ENCODE data around the gene SFRP2. TPM values are rescaled to one million over a fixed set of nuclear protein-coding genes. Genes with fewer than 3 reads are reported as not detected.

Gene SFRP2
- total and polyA plus RNA-seq, 12 donors, result 0.30 to 5.2 (median 0.77) TPM; not detected in 5

- DNase-seq (no peak), ATAC-seq (no peak)
- TF ChIP-seq CTCF (IDR thresholded peaks at IDR 0.05), result no peak
- no peaks in the 10 kb centered on the region for H3K9me3 ChIP-seq
- H3K27ac ChIP-seq, result no peak overlapping the region
- intact Hi-C loops (cut with DNase I), result loop anchor here in 6 of 10 donors (5.0 to 10.0 kb wide), 5 partner anchors 225 to 715 kb away; no protein-coding TSS in a partner anchor
- 41 to 52% methylated on average over 28 of the region's 28 CpGs for WGBS, 2 donors
- H3K27me3 ChIP-seq, result peaks cover 39 to 100% (median 96%) of the 10 kb centered on the region in 7 donors
- H3K36me3 ChIP-seq, result no peaks in the 10 kb centered on the region
- peaks cover 4 to 44% (median 32%) of the 10 kb centered on the region in 9 donors for H3K4me1 ChIP-seq
- no peak overlapping the region for H3K4me3 ChIP-seq
Measured at GRCh38 chr4:153789741-153790499, 1.0 kb upstream of the SFRP2 start.

GRCh38 chr4:153788051-153788412 lies 851 bp downstream of the SFRP2 start:
- ATAC-seq (no peak), DNase-seq (no peak)
- intact Hi-C loops (cut with DNase I), result loop anchor here in 5 of 10 donors (5.0 to 10.0 kb wide), 3 partner anchors 229 to 717 kb away; no protein-coding TSS in a partner anchor
- H3K4me1 ChIP-seq, result peaks cover 4 to 44% (median 32%) of the 10 kb centered on the region in 9 donors
- no peaks in the 10 kb centered on the region for H3K36me3 ChIP-seq
- H3K27me3 ChIP-seq, result peaks cover 38 to 100% (median 93%) of the 10 kb centered on the region in 7 donors
- no peak overlapping the region for H3K4me3 ChIP-seq
- TF ChIP-seq CTCF (IDR thresholded peaks at IDR 0.05), result no peak
- no peak overlapping the region for H3K27ac ChIP-seq
- WGBS, 2 donors, result 9 to 12% methylated on average over 15 of the region's 15 CpGs
- no peaks in the 10 kb centered on the region for H3K9me3 ChIP-seq

GRCh38 chr4:153787575-153787974 lies 1.3 kb downstream of the SFRP2 start:
- DNase-seq, result no peak
- no peak for TF ChIP-seq CTCF (IDR thresholded peaks at IDR 0.05)
- Histone ChIP-seq H3K27ac (no peak overlapping the region), H3K4me1 (peaks cover 4 to 40% (median 32%) of the 10 kb centered on the region in 9 donors), H3K27me3 (peaks cover 33 to 100% (median 92%) of the 10 kb centered on the region in 7 donors), H3K9me3 (no peaks in the 10 kb centered on the region), H3K36me3 (no peaks in the 10 kb centered on the region), H3K4me3 (no peak overlapping the region)
- intact Hi-C loops (cut with DNase I), result loop anchor here in 5 of 10 donors (5.0 to 10.0 kb wide), 3 partner anchors 230 to 717 kb away; no protein-coding TSS in a partner anchor
- WGBS, 2 donors, result 37 to 56% methylated on average over 5 of the region's 5 CpGs
- no peak for ATAC-seq

GRCh38 chr4:153787061-153787560 lies 1.8 kb downstream of the SFRP2 start:
- Histone ChIP-seq H3K27me3 (peaks cover 31 to 100% (median 91%) of the 10 kb centered on the region in 7 donors), H3K27ac (no peak overlapping the region), H3K4me1 (peaks cover 4 to 35% (median 27%) of the 10 kb centered on the region in 9 donors), H3K36me3 (no peaks in the 10 kb centered on the region), H3K9me3 (no peaks in the 10 kb centered on the region), H3K4me3 (no peak overlapping the region)
- 70 to 74% methylated on average over 1 of the region's 1 CpG for WGBS, 2 donors
- ATAC-seq (no peak), DNase-seq (no peak)
- intact Hi-C loops (cut with DNase I), result loop anchor here in 5 of 10 donors (5.0 to 10.0 kb wide), 3 partner anchors 230 to 718 kb away; no protein-coding TSS in a partner anchor
- TF ChIP-seq CTCF (IDR thresholded peaks at IDR 0.05), result no peak

Data from heart right ventricle (tissue), 16 donors.